ENCODE results near the gene ASPM.

GRCh38 chr1:197106869-197107268 is 39.6 kb downstream of the ASPM start:
- TF ChIP-seq, protein P1, sequence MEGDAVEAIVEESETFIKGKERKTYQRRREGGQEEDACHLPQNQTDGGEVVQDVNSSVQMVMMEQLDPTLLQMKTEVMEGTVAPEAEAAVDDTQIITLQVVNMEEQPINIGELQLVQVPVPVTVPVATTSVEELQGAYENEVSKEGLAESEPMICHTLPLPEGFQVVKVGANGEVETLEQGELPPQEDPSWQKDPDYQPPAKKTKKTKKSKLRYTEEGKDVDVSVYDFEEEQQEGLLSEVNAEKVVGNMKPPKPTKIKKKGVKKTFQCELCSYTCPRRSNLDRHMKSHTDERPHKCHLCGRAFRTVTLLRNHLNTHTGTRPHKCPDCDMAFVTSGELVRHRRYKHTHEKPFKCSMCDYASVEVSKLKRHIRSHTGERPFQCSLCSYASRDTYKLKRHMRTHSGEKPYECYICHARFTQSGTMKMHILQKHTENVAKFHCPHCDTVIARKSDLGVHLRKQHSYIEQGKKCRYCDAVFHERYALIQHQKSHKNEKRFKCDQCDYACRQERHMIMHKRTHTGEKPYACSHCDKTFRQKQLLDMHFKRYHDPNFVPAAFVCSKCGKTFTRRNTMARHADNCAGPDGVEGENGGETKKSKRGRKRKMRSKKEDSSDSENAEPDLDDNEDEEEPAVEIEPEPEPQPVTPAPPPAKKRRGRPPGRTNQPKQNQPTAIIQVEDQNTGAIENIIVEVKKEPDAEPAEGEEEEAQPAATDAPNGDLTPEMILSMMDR (IDR thresholded peaks at IDR 0.05 in 8 of 11, conservative IDR thresholded peaks at IDR 0.05 in 3 of 11): no peak
- TF ChIP-seq POLR2A (IDR thresholded peaks at IDR 0.05): no peak
